Measurements from ENCODE around the gene CA12. TPM values are rescaled to one million over a fixed set of nuclear protein-coding genes. Genes with fewer than 3 reads are reported as not detected.

Gene CA12
- total and polyA plus RNA-seq, 2 donors (not counting 3 experiments of a cell fraction or from before 2014, with no cell fraction given) = 1.1 to 5.9 TPM

- Histone ChIP-seq H3K9me3 (replicated peaks; ENCODE audit: control insufficient read depth, insufficient read depth, low read length) (no peaks in the 10 kb centered on the region), H3K27ac (ENCODE audit: insufficient read depth, low read depth, low read length) (no peak overlapping the region), H3K4me1 (ENCODE audit: control insufficient read depth, extremely low read depth, insufficient read depth, low read length) (peaks cover 15% of the 10 kb centered on the region), H2AFZ (ENCODE audit: low read depth, low read length) (no peak overlapping the region), H3K27me3 (ENCODE audit: control insufficient read depth in 2 of 2, insufficient read depth in 2 of 2, low read length in 2 of 2) (no peaks in the 10 kb centered on the region), H4K20me1 (replicated peaks; ENCODE audit: control insufficient read depth, extremely low read depth, insufficient read depth, low read length) (no peaks in the 10 kb centered on the region), H3K79me2 (ENCODE audit: control insufficient read depth, insufficient read depth, low read length) (no peaks in the 10 kb centered on the region), H3K4me2 (ENCODE audit: insufficient read depth, low read length) (no peak overlapping the region), H3K36me3 (ENCODE audit: control insufficient read depth in 2 of 2, extremely low read depth in 1 of 2, insufficient read depth in 2 of 2, low read length in 2 of 2) (no peaks in the 10 kb centered on the region), H3K4me3 (replicated peaks in 1 of 3; ENCODE audit: insufficient read depth in 1 of 3, low read depth in 1 of 3, low read length in 3 of 3) (no peak overlapping the region), H3K9me1 (replicated peaks; ENCODE audit: control insufficient read depth, extremely low read depth, insufficient read depth, low read length) (no peaks in the 10 kb centered on the region), H3K9ac (replicated peaks; ENCODE audit: extremely low read depth, insufficient read depth, low read length) (no peak overlapping the region)
- TF ChIP-seq MYC (IDR thresholded peaks at IDR 0.05; ENCODE audit: low read depth, low read length) = no peak
- TF ChIP-seq MAX (IDR thresholded peaks at IDR 0.05; ENCODE audit: insufficient read depth, insufficient read length) = no peak
- no peak for TF ChIP-seq GATA2 (IDR thresholded peaks at IDR 0.05; ENCODE audit: insufficient read depth, insufficient read length, low read depth, low read length)
- TF ChIP-seq JUN (IDR thresholded peaks at IDR 0.05; ENCODE audit: borderline replicate concordance, insufficient read depth, insufficient read length, low read depth) = no peak
- DNase-seq (ENCODE audit: low read depth, low spot score) (no peak), FAIRE-seq (no peak)
- CTCF ChIA-PET = interaction anchor here (1.0 to 3.5 kb wide), 5 partner anchors 11 to 94 kb away, joined by 3 to 10 read pairs (median 5); no protein-coding TSS in a partner anchor
- intact Hi-C loops (cut with micrococcal nuclease) = no loop called here
- POLR2A ChIA-PET = no interaction called here
- no TSS peak for BruUV-seq (replicated peaks)
- dilution Hi-C loops (cut with MboI; ENCODE audit: extremely low pct_ligation_motif_present, low sequenced_read_pairs) = no loop called here
Observed at GRCh38 chr15:63308491-63308890, 73.2 kb downstream of the CA12 start.

- TF ChIP-seq POLR2AphosphoS5 (IDR thresholded peaks at IDR 0.05; ENCODE audit: insufficient read depth, low read depth, low read length) = no peak
- no peak for TF ChIP-seq JUN (IDR thresholded peaks at IDR 0.05; ENCODE audit: borderline replicate concordance, insufficient read depth, insufficient read length, low read depth)
- no peak for TF ChIP-seq GATA2 (IDR thresholded peaks at IDR 0.05; ENCODE audit: insufficient read depth, insufficient read length, low read depth, low read length)
- no peak for TF ChIP-seq MYC (IDR thresholded peaks at IDR 0.05; ENCODE audit: low read depth, low read length)
- TF ChIP-seq MAX (IDR thresholded peaks at IDR 0.05; ENCODE audit: insufficient read depth, insufficient read length) = no peak
- no TSS peak for BruUV-seq (replicated peaks)
- Histone ChIP-seq H4K20me1 (replicated peaks; ENCODE audit: control insufficient read depth, extremely low read depth, insufficient read depth, low read length) (no peaks in the 10 kb centered on the region), H3K36me3 (ENCODE audit: control insufficient read depth in 2 of 2, extremely low read depth in 1 of 2, insufficient read depth in 2 of 2, low read length in 2 of 2) (peaks cover 0 to 6% of the 10 kb centered on the region in 2 experiments), H3K9ac (replicated peaks; ENCODE audit: extremely low read depth, insufficient read depth, low read length) (no peak overlapping the region), H3K4me2 (ENCODE audit: insufficient read depth, low read length) (no peak overlapping the region), H3K79me2 (ENCODE audit: control insufficient read depth, insufficient read depth, low read length) (no peaks in the 10 kb centered on the region), H3K9me3 (replicated peaks; ENCODE audit: control insufficient read depth, insufficient read depth, low read length) (no peaks in the 10 kb centered on the region), H3K4me3 (replicated peaks in 1 of 3; ENCODE audit: insufficient read depth in 1 of 3, low read depth in 1 of 3, low read length in 3 of 3) (no peak overlapping the region), H3K27me3 (ENCODE audit: control insufficient read depth in 2 of 2, insufficient read depth in 2 of 2, low read length in 2 of 2) (no peaks in the 10 kb centered on the region), H3K9me1 (replicated peaks; ENCODE audit: control insufficient read depth, extremely low read depth, insufficient read depth, low read length) (no peaks in the 10 kb centered on the region), H3K27ac (ENCODE audit: insufficient read depth, low read depth, low read length) (no peak overlapping the region), H2AFZ (ENCODE audit: low read depth, low read length) (no peak overlapping the region), H3K4me1 (ENCODE audit: control insufficient read depth, extremely low read depth, insufficient read depth, low read length) (peaks cover 15% of the 10 kb centered on the region)
- FAIRE-seq (no peak), DNase-seq (ENCODE audit: low read depth, low spot score) (no peak)
- intact Hi-C loops (cut with micrococcal nuclease) (no loop called here), dilution Hi-C loops (cut with MboI; ENCODE audit: extremely low pct_ligation_motif_present, low sequenced_read_pairs) (no loop called here)
- CTCF ChIA-PET = interaction anchor here (1.2 to 1.4 kb wide), 2 partner anchors 9 to 15 kb away, joined by 4 read pairs; no protein-coding TSS in a partner anchor
- POLR2A ChIA-PET = no interaction called here
Observed at GRCh38 chr15:63306492-63307073, 75.1 kb downstream of the CA12 start.

Data from endothelial cell of umbilical vein (primary cell).